Spleen (tissue), 7 donors: ENCODE data around the gene RAC2.

ENCODE experiments used
- CTCF ChIP-seq, 11 experiments: fragments of 200-600 bp in 7 of 11; fragments of 450-650 bp in 4 of 11; sonication (generic) in 4 of 11; IDR thresholded peaks in 8 of 11; conservative IDR thresholded peaks in 3 of 11; 1 replicate in 7 of 11; 2 replicates in 4 of 11; pipeline versions ENCODE4 v1.4.0 to v1.8.0; 2016 to 2021; ENCODE audit warnings: antibody characterized with exemption in 11 of 11, inconsistent platforms in 4 of 11, mild to moderate bottlenecking in 1 of 11
- POLR2A ChIP-seq, 3 donors: fragments of 450-650 bp; IDR thresholded peaks; one replicate each; pipeline ENCODE4 v1.5.1; 2017; ENCODE audit warnings: antibody characterized with exemption in 3 of 3, mild to moderate bottlenecking in 1 of 3
- POLR2AphosphoS5 ChIP-seq, 3 donors: sonication (generic); formaldehyde crosslinking; IDR thresholded peaks; one replicate each; pipeline ENCODE4 v1.5.1; 2017; ENCODE audit warnings: antibody characterized with exemption in 3 of 3
- donor health status: DM: no; HTN: no; CAD: no; lungs with moderate emphysema.
- donor health status: DM: no; HTN: no; CAD: no.
- donor health status: DM: no; HTN: no; CAD: no.

GRCh38 chr22:37219533-37219932, 24.5 kb downstream of the RAC2 start:
- no peak for TF ChIP-seq CTCF (IDR thresholded peaks at IDR 0.05 in 8 of 11, conservative IDR thresholded peaks at IDR 0.05 in 3 of 11)
- TF ChIP-seq POLR2A (IDR thresholded peaks at IDR 0.05) = no peak
- no peak for TF ChIP-seq POLR2AphosphoS5 (IDR thresholded peaks at IDR 0.05)
